ENCODE data around the gene PSME2. TPM values are rescaled to one million over a fixed set of nuclear protein-coding genes. Genes with fewer than 3 reads are reported as not detected.

The PSME2 gene
- total and polyA plus RNA-seq, 2 of the 13 experiments (the other 11 are each of a cell fraction or from before 2014, with no cell fraction given): 332 to 716 TPM

DNA sequence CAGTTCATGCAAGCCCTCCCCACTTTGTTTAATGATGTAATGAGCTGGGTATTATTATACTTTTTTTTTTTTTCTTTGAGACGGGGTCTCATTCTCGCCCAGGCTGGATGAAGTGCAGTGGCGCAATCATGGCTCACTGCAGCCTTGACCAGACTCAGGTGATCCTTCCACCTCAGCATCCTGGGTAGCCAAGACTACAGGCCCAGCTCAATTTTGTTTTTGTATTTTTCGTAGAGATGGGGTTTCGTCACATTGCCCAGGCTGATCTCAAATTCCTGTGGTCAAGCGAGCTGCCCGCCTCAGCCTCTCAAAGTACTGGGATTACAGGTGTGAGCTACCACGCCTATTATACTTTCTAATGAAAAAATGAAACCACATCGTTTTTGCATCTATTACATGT lies 36.4 kb downstream of the PSME2 start (continued):
- TF ChIP-seq THAP11 (CRISPR knock-in tag; IDR thresholded peaks at IDR 0.05) (no peak; the same call in 1 of the 2 replicates), AKAP8 (CRISPR knock-in tag; IDR thresholded peaks at IDR 0.05) (no peak), ZSCAN5A (CRISPR knock-in tag; IDR thresholded peaks at IDR 0.05; ENCODE audit: borderline replicate concordance) (0 out of 2 replicates have a peak, but pooled peaks have one; percentile 78), ZNF891 (CRISPR knock-in tag; IDR thresholded peaks at IDR 0.05) (no peak), ZNF292 (CRISPR knock-in tag; IDR thresholded peaks at IDR 0.05; ENCODE audit: borderline replicate concordance, low read depth) (no peak), NFAT5 (CRISPR knock-in tag; IDR thresholded peaks at IDR 0.05) (no peak), ZNF205 (CRISPR knock-in tag; IDR thresholded peaks at IDR 0.05) (no peak), HMG20B (CRISPR knock-in tag; conservative IDR thresholded peaks at IDR 0.05) (0 out of 2 replicates have a peak, but pooled peaks have one; percentile 28), HNRNPL (IDR thresholded peaks at IDR 0.05; ENCODE audit: low read depth, low read length) (no peak), ZBTB21 (CRISPR knock-in tag; IDR thresholded peaks at IDR 0.05) (no peak), ZNF326 (CRISPR knock-in tag; IDR thresholded peaks at IDR 0.05; ENCODE audit: borderline replicate concordance) (no peak), NFE2L1 (CRISPR knock-in tag; IDR thresholded peaks at IDR 0.05; ENCODE audit: borderline replicate concordance) (no peak), ZSCAN22 (CRISPR knock-in tag; IDR thresholded peaks at IDR 0.05) (no peak), ZNF30 (CRISPR knock-in tag; IDR thresholded peaks at IDR 0.05) (no peak), ONECUT2 (CRISPR knock-in tag; IDR thresholded peaks at IDR 0.05) (no peak), SRSF1 (optimal IDR thresholded peaks at IDR 0.05; ENCODE audit: low read depth, low read length) (no peak), KAT8 (CRISPR knock-in tag; IDR thresholded peaks at IDR 0.05) (no peak), SP1 (IDR thresholded peaks at IDR 0.05) (no peak), SP1 (CRISPR knock-in tag; IDR thresholded peaks at IDR 0.05) (no peak), MIXL1 (CRISPR knock-in tag; IDR thresholded peaks at IDR 0.05) (no peak), FLYWCH1 (CRISPR knock-in tag; IDR thresholded peaks at IDR 0.05) (no peak)
- TF ChIP-seq, protein P1, sequence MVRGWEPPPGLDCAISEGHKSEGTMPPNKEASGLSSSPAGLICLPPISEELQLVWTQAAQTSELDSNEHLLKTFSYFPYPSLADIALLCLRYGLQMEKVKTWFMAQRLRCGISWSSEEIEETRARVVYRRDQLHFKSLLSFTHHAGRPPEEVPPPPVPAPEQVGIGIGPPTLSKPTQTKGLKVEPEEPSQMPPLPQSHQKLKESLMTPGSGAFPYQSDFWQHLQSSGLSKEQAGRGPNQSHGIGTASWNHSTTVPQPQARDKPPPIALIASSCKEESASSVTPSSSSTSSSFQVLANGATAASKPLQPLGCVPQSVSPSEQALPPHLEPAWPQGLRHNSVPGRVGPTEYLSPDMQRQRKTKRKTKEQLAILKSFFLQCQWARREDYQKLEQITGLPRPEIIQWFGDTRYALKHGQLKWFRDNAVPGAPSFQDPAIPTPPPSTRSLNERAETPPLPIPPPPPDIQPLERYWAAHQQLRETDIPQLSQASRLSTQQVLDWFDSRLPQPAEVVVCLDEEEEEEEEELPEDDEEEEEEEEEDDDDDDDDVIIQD (CRISPR knock-in tag; IDR thresholded peaks at IDR 0.05; ENCODE audit: low read depth): peak; percentile 24; the same call in 1 of the 2 replicates
- TF ChIP-seq, protein P2, sequence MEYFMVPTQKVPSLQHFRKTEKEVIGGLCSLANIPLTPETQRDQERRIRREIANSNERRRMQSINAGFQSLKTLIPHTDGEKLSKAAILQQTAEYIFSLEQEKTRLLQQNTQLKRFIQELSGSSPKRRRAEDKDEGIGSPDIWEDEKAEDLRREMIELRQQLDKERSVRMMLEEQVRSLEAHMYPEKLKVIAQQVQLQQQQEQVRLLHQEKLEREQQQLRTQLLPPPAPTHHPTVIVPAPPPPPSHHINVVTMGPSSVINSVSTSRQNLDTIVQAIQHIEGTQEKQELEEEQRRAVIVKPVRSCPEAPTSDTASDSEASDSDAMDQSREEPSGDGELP (IDR thresholded peaks at IDR 0.05; ENCODE audit: borderline replicate concordance, low read depth): 0 out of 2 replicates have a peak, but pooled peaks have one; percentile 12
